ENCODE results near the gene LIPM.

The LIPM gene, protein sequence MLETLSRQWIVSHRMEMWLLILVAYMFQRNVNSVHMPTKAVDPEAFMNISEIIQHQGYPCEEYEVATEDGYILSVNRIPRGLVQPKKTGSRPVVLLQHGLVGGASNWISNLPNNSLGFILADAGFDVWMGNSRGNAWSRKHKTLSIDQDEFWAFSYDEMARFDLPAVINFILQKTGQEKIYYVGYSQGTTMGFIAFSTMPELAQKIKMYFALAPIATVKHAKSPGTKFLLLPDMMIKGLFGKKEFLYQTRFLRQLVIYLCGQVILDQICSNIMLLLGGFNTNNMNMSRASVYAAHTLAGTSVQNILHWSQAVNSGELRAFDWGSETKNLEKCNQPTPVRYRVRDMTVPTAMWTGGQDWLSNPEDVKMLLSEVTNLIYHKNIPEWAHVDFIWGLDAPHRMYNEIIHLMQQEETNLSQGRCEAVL

DNA sequence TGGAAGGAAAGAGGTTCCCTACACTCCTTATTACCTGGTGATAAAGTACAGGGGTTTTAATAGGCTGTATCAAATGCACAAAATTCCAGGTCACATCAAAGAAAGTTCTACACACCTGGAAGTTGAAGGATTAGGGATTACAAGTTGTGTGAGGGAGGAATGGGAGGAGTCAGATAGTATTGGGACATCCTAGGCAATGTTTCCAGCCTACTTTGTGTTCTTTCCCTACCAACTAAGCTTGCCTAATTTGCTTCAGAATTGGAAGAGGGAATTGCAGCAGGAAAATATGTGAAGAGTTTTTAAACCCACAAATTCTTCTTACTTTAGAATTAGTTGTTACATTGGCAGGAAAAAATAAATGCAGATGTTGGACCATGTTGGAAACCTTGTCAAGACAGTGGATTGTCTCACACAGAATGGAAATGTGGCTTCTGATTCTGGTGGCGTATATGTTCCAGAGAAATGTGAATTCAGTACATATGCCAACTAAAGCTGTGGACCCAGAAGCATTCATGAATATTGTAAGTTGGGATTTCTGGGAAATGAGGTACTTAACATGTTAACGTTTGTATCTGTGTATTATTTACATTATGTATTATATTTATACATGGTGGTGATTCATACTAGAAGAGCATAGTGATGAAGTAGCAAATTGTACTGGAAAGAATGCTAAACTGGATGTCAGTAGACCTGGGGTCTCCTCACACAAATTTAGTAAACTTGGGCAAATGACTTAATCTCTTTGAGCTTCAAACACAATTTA, at the start of gene LIPM:
Gene LIPM, plus strand, starts transcription at position 208 of the 763 bp plus-strand sequence. Its CDS starts 167 bp downstream, at position 375.
- no peak for TF ChIP-seq YY1 (IDR thresholded peaks at IDR 0.05; ENCODE audit: insufficient read depth, insufficient read length)
- no peak for TF ChIP-seq SUZ12 (IDR thresholded peaks at IDR 0.05; ENCODE audit: extremely low read depth, insufficient read depth, insufficient read length)
- no peak for TF ChIP-seq ZNF274 (IDR thresholded peaks at IDR 0.05; ENCODE audit: low read depth, low read length)
- no peaks in the 10 kb centered on the region for H3K9me3 ChIP-seq (ENCODE audit: insufficient read depth, low read length)
- H3K9ac ChIP-seq (ENCODE audit: insufficient read length, low read depth), result no peak within 1 kb of the TSS
- no peaks in the 10 kb centered on the region for H3K27me3 ChIP-seq (ENCODE audit: insufficient read depth, insufficient read length)
- H3K36me3 ChIP-seq (ENCODE audit: insufficient read depth, insufficient read length, low read length), result no peaks in the 10 kb centered on the region
- DNase-seq (ENCODE audit: low read depth, low spot score), result no peak
- H3K4me1 ChIP-seq (ENCODE audit: insufficient read depth, insufficient read length), result peaks cover 2% of the 10 kb centered on the region
- H3K4me3 ChIP-seq (ENCODE audit: insufficient read length, low read depth), result no peak within 1 kb of the TSS

DNA sequence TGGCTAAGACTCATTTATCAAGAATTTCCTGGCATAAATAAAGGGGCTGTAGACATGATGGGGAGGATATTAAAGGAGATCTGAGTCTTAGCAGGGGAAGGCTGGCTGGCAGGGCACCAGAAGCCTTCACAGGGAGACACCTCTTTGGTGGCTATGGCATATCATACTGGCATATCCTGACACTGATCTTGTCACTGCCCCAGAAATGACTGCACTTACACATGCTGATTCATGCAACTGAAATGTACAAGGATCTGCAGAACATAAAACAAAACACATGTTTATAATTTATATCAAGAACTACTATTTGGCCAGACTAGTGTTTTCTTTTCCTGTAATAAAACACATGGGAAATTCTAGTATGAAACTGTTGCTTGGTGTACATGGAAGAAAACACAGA, 48.2 kb upstream of the LIPM start:
- no peak overlapping the region for H3K9ac ChIP-seq (ENCODE audit: insufficient read length, low read depth)
- no peak for DNase-seq (ENCODE audit: low read depth, low spot score)
- no peaks in the 10 kb centered on the region for H3K4me1 ChIP-seq (ENCODE audit: insufficient read depth, insufficient read length)
- no peak overlapping the region for H3K4me3 ChIP-seq (ENCODE audit: insufficient read length, low read depth)
- no peaks in the 10 kb centered on the region for H3K36me3 ChIP-seq (ENCODE audit: insufficient read depth, insufficient read length, low read length)
- TF ChIP-seq YY1 (IDR thresholded peaks at IDR 0.05; ENCODE audit: insufficient read depth, insufficient read length) (no peak), ZNF274 (IDR thresholded peaks at IDR 0.05; ENCODE audit: low read depth, low read length) (no peak), SUZ12 (IDR thresholded peaks at IDR 0.05; ENCODE audit: extremely low read depth, insufficient read depth, insufficient read length) (no peak)
- no peaks in the 10 kb centered on the region for H3K27me3 ChIP-seq (ENCODE audit: insufficient read depth, insufficient read length)
- H3K9me3 ChIP-seq (ENCODE audit: insufficient read depth, low read length), result no peaks in the 10 kb centered on the region

DNA sequence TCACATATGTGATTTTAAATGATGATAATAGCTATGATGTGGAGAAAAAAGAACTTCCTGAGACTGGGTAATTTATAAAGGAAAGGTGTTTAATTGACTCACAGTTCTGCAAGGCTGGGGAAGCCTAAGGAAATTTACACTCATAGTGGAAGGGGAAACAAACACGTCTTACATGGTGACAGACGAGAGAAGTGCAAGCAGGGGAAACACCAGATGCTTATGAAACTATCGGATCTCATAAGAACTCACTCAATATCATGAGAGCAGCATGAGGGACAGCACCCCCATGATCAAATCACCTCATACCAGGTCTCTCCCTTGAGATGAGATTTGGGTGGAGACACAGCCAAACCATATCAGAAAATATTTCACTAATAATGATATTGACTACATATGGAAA, 46.8 kb upstream of the LIPM start:
- Histone ChIP-seq H3K4me3 (ENCODE audit: insufficient read length, low read depth) (no peak overlapping the region), H3K9ac (ENCODE audit: insufficient read length, low read depth) (no peak overlapping the region), H3K4me1 (ENCODE audit: insufficient read depth, insufficient read length) (no peaks in the 10 kb centered on the region), H3K9me3 (ENCODE audit: insufficient read depth, low read length) (no peaks in the 10 kb centered on the region), H3K27me3 (ENCODE audit: insufficient read depth, insufficient read length) (no peaks in the 10 kb centered on the region), H3K36me3 (ENCODE audit: insufficient read depth, insufficient read length, low read length) (no peaks in the 10 kb centered on the region)
- DNase-seq (ENCODE audit: low read depth, low spot score), result no peak
- TF ChIP-seq SUZ12 (IDR thresholded peaks at IDR 0.05; ENCODE audit: extremely low read depth, insufficient read depth, insufficient read length), result no peak
- TF ChIP-seq ZNF274 (IDR thresholded peaks at IDR 0.05; ENCODE audit: low read depth, low read length), result no peak
- no peak for TF ChIP-seq YY1 (IDR thresholded peaks at IDR 0.05; ENCODE audit: insufficient read depth, insufficient read length)

DNA sequence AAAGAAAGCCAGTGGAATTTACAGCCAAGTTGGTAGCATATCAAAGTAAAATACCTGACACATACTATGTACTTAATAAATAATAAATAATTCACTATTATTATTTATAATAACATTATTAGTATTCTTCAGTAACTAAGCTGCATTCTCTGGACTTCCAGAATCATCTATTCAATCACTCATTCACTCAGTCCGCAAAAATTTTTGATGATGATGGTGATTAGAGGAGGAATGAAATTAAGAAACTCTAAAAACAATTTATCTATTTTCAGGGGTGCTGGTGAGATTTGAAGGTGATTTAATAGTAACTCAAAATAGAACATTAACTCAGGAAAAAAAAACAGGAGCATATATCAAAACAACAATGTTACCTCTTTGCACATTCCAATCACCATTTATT, 45.9 kb upstream of the LIPM start:
- no peak overlapping the region for H3K9ac ChIP-seq (ENCODE audit: insufficient read length, low read depth)
- no peaks in the 10 kb centered on the region for H3K27me3 ChIP-seq (ENCODE audit: insufficient read depth, insufficient read length)
- no peaks in the 10 kb centered on the region for H3K9me3 ChIP-seq (ENCODE audit: insufficient read depth, low read length)
- no peak for DNase-seq (ENCODE audit: low read depth, low spot score)
- TF ChIP-seq SUZ12 (IDR thresholded peaks at IDR 0.05; ENCODE audit: extremely low read depth, insufficient read depth, insufficient read length), result no peak
- no peak for TF ChIP-seq ZNF274 (IDR thresholded peaks at IDR 0.05; ENCODE audit: low read depth, low read length)
- no peak for TF ChIP-seq YY1 (IDR thresholded peaks at IDR 0.05; ENCODE audit: insufficient read depth, insufficient read length)
- H3K36me3 ChIP-seq (ENCODE audit: insufficient read depth, insufficient read length, low read length), result no peaks in the 10 kb centered on the region
- no peak overlapping the region for H3K4me3 ChIP-seq (ENCODE audit: insufficient read length, low read depth)
- H3K4me1 ChIP-seq (ENCODE audit: insufficient read depth, insufficient read length), result no peaks in the 10 kb centered on the region

DNA sequence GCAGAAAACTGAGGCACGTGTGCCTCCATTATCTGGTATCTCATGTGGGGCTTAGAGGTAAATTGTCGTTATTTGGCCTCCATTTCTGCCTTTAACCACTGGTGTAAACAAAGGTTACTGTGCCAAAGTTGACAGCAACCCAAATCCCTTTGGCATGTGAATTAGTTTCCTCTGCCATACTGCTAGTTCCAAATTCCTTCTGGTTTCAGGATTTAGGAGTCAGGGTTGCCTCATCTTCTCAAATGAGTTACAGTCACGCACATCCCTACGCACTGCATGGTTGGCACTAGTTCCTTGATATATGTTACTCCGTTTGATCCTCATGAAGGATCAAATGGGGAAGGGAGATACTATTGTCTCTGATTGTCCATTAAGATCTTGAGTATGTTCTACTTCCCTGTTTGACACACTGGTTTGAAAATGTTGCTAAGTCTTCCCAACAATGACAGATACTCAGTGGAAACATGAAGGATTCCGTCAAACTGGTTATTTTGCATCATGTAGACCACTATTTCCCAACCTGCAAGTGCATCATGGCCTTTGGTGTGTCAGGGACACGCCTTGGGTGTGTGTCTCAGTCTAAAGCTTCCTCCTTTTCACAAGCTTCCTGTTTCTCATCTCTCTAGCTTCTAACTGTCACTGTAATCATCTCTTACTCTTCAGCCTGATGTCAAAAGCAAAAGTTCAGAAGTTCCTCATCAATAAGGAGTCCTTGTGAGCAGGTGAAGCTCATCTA, 43.0 kb upstream of the LIPM start, which contains the start of gene LIPN:
Gene LIPN, plus strand, starts transcription at position 655 of the 736 bp plus-strand sequence. CDS start 1,386 bp downstream, outside the sequence.
- Histone ChIP-seq H3K36me3 (ENCODE audit: insufficient read depth, insufficient read length, low read length) (no peaks in the 10 kb centered on the region), H3K4me1 (ENCODE audit: insufficient read depth, insufficient read length) (no peaks in the 10 kb centered on the region), H3K9me3 (ENCODE audit: insufficient read depth, low read length) (no peaks in the 10 kb centered on the region), H3K9ac (ENCODE audit: insufficient read length, low read depth) (no peak within 1 kb of the TSS), H3K27me3 (ENCODE audit: insufficient read depth, insufficient read length) (no peaks in the 10 kb centered on the region), H3K4me3 (ENCODE audit: insufficient read length, low read depth) (no peak within 1 kb of the TSS)
- TF ChIP-seq ZNF274 (IDR thresholded peaks at IDR 0.05; ENCODE audit: low read depth, low read length) (no peak), SUZ12 (IDR thresholded peaks at IDR 0.05; ENCODE audit: extremely low read depth, insufficient read depth, insufficient read length) (no peak), YY1 (IDR thresholded peaks at IDR 0.05; ENCODE audit: insufficient read depth, insufficient read length) (no peak)
- DNase-seq (ENCODE audit: low read depth, low spot score), result no peak

DNA sequence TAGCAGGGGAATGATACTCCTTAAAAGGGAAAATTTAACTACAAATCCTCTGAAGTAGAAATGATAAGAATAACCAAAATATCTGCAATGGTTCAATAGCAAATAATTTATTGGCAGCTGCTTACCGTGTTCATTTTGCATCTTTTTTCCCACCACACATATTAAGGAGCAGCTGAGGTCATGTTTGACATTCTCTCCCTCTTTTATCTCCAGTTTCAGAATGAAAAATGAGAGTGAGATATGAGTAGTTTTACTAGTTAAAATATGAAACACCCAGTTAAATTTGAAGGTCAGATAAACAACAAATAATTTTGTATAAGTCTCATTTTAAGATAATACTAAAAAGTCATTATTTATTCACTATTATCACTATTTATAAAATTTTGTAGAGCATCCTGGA, 39.6 kb upstream of the LIPM start:
- H3K9ac ChIP-seq (ENCODE audit: insufficient read length, low read depth), result no peak overlapping the region
- TF ChIP-seq ZNF274 (IDR thresholded peaks at IDR 0.05; ENCODE audit: low read depth, low read length) (no peak), SUZ12 (IDR thresholded peaks at IDR 0.05; ENCODE audit: extremely low read depth, insufficient read depth, insufficient read length) (no peak), YY1 (IDR thresholded peaks at IDR 0.05; ENCODE audit: insufficient read depth, insufficient read length) (no peak)
- no peaks in the 10 kb centered on the region for H3K36me3 ChIP-seq (ENCODE audit: insufficient read depth, insufficient read length, low read length)
- H3K4me3 ChIP-seq (ENCODE audit: insufficient read length, low read depth), result no peak overlapping the region
- H3K27me3 ChIP-seq (ENCODE audit: insufficient read depth, insufficient read length), result no peaks in the 10 kb centered on the region
- DNase-seq (ENCODE audit: low read depth, low spot score), result no peak
- no peaks in the 10 kb centered on the region for H3K4me1 ChIP-seq (ENCODE audit: insufficient read depth, insufficient read length)
- no peaks in the 10 kb centered on the region for H3K9me3 ChIP-seq (ENCODE audit: insufficient read depth, low read length)

All from NT2/D1 (cell line).